CD4-positive, alpha-beta T cell treated with Interleukin-6 at 100 ng/mL for 8 hours (primary cell): ENCODE data around the gene SOX12.
"Not testable (repeated sequence)": the region's sequence is repeated elsewhere in the genome, so short reads cannot be mapped to it uniquely, and the experiment has no call there.

Experiments
- DNase-seq: peaks from one replicate; pipeline ENCODE4 v3.0.0-alpha.2; 2020; ENCODE audit warnings: mixed read lengths, low spot score

Gene SOX12

GRCh38 chr20:362271-363254, 37.2 kb downstream of the SOX12 start:
- no peak for DNase-seq

GRCh38 chr20:363319-364078, 38.1 kb downstream of the SOX12 start:
- DNase-seq = no peak

GRCh38 chr20:364905-365794, 39.8 kb downstream of the SOX12 start:
- no peak for DNase-seq

GRCh38 chr20:366041-366718, 40.8 kb downstream of the SOX12 start:
- peak; percentile 31 for DNase-seq

GRCh38 chr20:366719-367485, 41.5 kb downstream of the SOX12 start:
- DNase-seq = no peak

- DNase-seq = no peak
Observed at GRCh38 chr20:367486-367887, 42.1 kb downstream of the SOX12 start.

GRCh38 chr20:368915-369314, 43.6 kb downstream of the SOX12 start:
- no peak for DNase-seq

GRCh38 chr20:370151-370600, 44.8 kb downstream of the SOX12 start:
- DNase-seq = no peak

- no peak for DNase-seq
Observed at GRCh38 chr20:370977-371754, 45.8 kb downstream of the SOX12 start.

- no peak for DNase-seq
Observed at GRCh38 chr20:371755-372542, 46.6 kb downstream of the SOX12 start.

- DNase-seq = not testable (repeated sequence)
Observed at GRCh38 chr20:372543-373082, 47.3 kb downstream of the SOX12 start.

- DNase-seq = no peak
Observed at GRCh38 chr20:373171-373890, 48.0 kb downstream of the SOX12 start.

- no peak for DNase-seq
Observed at GRCh38 chr20:375265-375889, 50.0 kb downstream of the SOX12 start.

GRCh38 chr20:376089-376488, 50.7 kb downstream of the SOX12 start:
- DNase-seq = no peak

- no peak for DNase-seq
Observed at GRCh38 chr20:376750-377149, 51.4 kb downstream of the SOX12 start.

- DNase-seq = not testable (repeated sequence)
Observed at GRCh38 chr20:377578-377977, 52.2 kb downstream of the SOX12 start.

- no peak for DNase-seq
Observed at GRCh38 chr20:378961-379336, 53.6 kb downstream of the SOX12 start.
